Large intestine (tissue), 3 donors: ENCODE data around the gene NES. TPM values are rescaled to one million over a fixed set of nuclear protein-coding genes. Genes with fewer than 3 reads are reported as not detected.

ENCODE experiments used
- DNase-seq, 2 donors: peaks; one replicate each; pipeline versions ENCODE4 v3.0.0 to v3.0.0-alpha.2; 2013
- H3K27ac ChIP-seq: one replicate; pipeline ENCODE4 v1.5.1; 2013; ENCODE audit warnings: low read length
- H3K27me3 ChIP-seq: 2 replicates; pipeline ENCODE4 v1.6.1; 2013; ENCODE audit warnings: low read length; ENCODE audit not compliant: control insufficient read depth, insufficient read depth
- H3K36me3 ChIP-seq: 2 replicates; pipeline ENCODE4 v1.6.1; 2013; ENCODE audit warnings: low read length; ENCODE audit not compliant: control insufficient read depth, insufficient read depth
- H3K4me1 ChIP-seq: one replicate; pipeline ENCODE4 v1.6.1; 2013; ENCODE audit warnings: low read length; ENCODE audit not compliant: control insufficient read depth, insufficient read depth
- H3K4me3 ChIP-seq: one replicate; pipeline ENCODE4 v1.5.1; 2013; ENCODE audit warnings: low read length
- H3K9me3 ChIP-seq: one replicate; pipeline ENCODE4 v1.6.1; 2013; ENCODE audit warnings: mild to moderate bottlenecking, low read depth, low read length, moderate library complexity; ENCODE audit not compliant: control insufficient read depth
- WGBS: methylation state at CpG from one replicate; pipeline ENCODE4 v1.1.5; 2013; ENCODE audit warnings: low lambda C conversion rate; ENCODE audit not compliant: insufficient coverage; 5-methylcytosine and 5-hydroxymethylcytosine counted together
- polyA plus RNA-seq: library from polyadenylated mRNA; unstranded; fragments of 120-200 nt; gene quantifications from one replicate; pipeline ENCODE4 v1.2.1, GENCODE V29; 2013

NES gene
- polyA plus RNA-seq, 1 donor, result 26.5 TPM

GRCh38 chr1:156622581-156623297, 54.5 kb downstream of the NES start:
- DNase-seq, result peak in 1 of 2 donors; percentile 29
- no peaks in the 10 kb centered on the region for H3K36me3 ChIP-seq
- 60% methylated on average over 1 of the region's 6 CpGs for WGBS
- peaks cover 20% of the 10 kb centered on the region for H3K4me1 ChIP-seq
- H3K27me3 ChIP-seq, result peaks cover 72% of the 10 kb centered on the region
- peaks cover 12% of the 10 kb centered on the region for H3K9me3 ChIP-seq
- no peak overlapping the region for H3K27ac ChIP-seq
- no peak overlapping the region for H3K4me3 ChIP-seq

GRCh38 chr1:156619582-156619955, 57.6 kb downstream of the NES start:
- no peak overlapping the region for H3K27ac ChIP-seq
- DNase-seq, result no peak
- WGBS, result no CpG with 5 or more reads among the region's 6 CpGs
- no peaks in the 10 kb centered on the region for H3K36me3 ChIP-seq
- H3K9me3 ChIP-seq, result peaks cover 8% of the 10 kb centered on the region
- no peak overlapping the region for H3K4me3 ChIP-seq
- H3K27me3 ChIP-seq, result peaks cover 46% of the 10 kb centered on the region
- H3K4me1 ChIP-seq, result peaks cover 14% of the 10 kb centered on the region

- no peak within 1 kb of the TSS for H3K27ac ChIP-seq
- DNase-seq, result no peak
- peaks cover 41% of the 10 kb centered on the region for H3K27me3 ChIP-seq
- no peaks in the 10 kb centered on the region for H3K36me3 ChIP-seq
- no CpG with 5 or more reads among the region's 7 CpGs for WGBS
- peaks cover 4% of the 10 kb centered on the region for H3K9me3 ChIP-seq
- no peak within 1 kb of the TSS for H3K4me3 ChIP-seq
- peaks cover 11% of the 10 kb centered on the region for H3K4me1 ChIP-seq
Measured at GRCh38 chr1:156618853-156619581, 58.2 kb downstream of the NES start, which contains the start of gene HAPLN2. Gene HAPLN2 (plus strand): TSS chr1:156619415. CDS start chr1:156623491, 4,076 bp downstream.

Other genes with a start within 250 kb of the NES start
- gene MEF2D, start 176.6 kb downstream of the NES start, polyA plus RNA-seq, result 25.0 TPM
- 13.9 TPM for gene IQGAP3, start 104.8 kb downstream of the NES start, polyA plus RNA-seq
- 0.15 TPM for gene TTC24, start 97.7 kb downstream of the NES start, polyA plus RNA-seq
- 66.9 TPM for gene NAXE, start 85.6 kb downstream of the NES start, polyA plus RNA-seq
- gene GPATCH4, start 75.9 kb downstream of the NES start, polyA plus RNA-seq, result 25.9 TPM
- gene HAPLN2, start 58.0 kb downstream of the NES start, polyA plus RNA-seq, result 0.16 TPM
- 12.1 TPM for gene BCAN, start 35.3 kb downstream of the NES start, polyA plus RNA-seq
- gene CRABP2, start 28.2 kb upstream of the NES start, polyA plus RNA-seq, result 16.7 TPM
- 59.3 TPM for gene METTL25B, start 51.1 kb upstream of the NES start, polyA plus RNA-seq
- 36.6 TPM for gene ISG20L2, start 51.4 kb upstream of the NES start, polyA plus RNA-seq
- gene MRPL24, start 63.7 kb upstream of the NES start, polyA plus RNA-seq, result 58.1 TPM
- gene HDGF, start 74.3 kb upstream of the NES start, polyA plus RNA-seq, result 244 TPM
- gene PRCC, start 90.1 kb upstream of the NES start, polyA plus RNA-seq, result 61.3 TPM
- 5.3 TPM for gene SH2D2A, start 139.4 kb upstream of the NES start, polyA plus RNA-seq
- 0.09 TPM for gene INSRR, start 181.7 kb upstream of the NES start, polyA plus RNA-seq
- 0.15 TPM for gene NTRK1, start 183.5 kb upstream of the NES start, polyA plus RNA-seq
- gene PEAR1, start 216.3 kb upstream of the NES start, polyA plus RNA-seq, result 5.9 TPM
- 0.28 TPM for gene LRRC71, start 243.2 kb upstream of the NES start, polyA plus RNA-seq